GM18909 (cell line): ENCODE data around the gene PCDH15.
"Not testable (repeated sequence)": the region's sequence is repeated elsewhere in the genome, so short reads cannot be mapped to it uniquely, and the experiment has no call there.

Experiments
- ATAC-seq: cut with Tn5 transposase; IDR thresholded peaks from one replicate; pipeline ENCODE4 v1.9.1; 2021; ENCODE audit warnings: mild to moderate bottlenecking; ENCODE audit not compliant: unreplicated experiment, poor library complexity

The PCDH15 gene

DNA sequence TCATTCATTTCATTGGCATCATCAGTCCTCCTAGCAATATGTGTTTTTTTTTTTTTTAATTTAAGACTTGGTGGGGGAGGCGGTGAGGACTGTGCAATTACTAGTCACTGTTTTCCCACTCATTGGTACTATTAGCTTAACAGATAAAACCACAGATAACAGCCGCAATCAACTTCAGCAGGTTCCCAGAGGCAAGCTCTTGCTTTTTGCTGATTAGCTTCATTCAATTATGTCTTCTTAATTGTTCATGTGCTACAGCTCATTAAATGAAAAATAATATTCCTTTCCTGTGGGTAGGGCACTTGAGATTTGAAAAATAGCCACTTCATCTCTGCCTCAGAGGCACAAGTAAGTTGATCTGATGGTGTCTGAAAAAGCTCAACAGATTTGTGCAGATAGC lies 215.5 kb downstream of the PCDH15 start:
- ATAC-seq: no peak

DNA sequence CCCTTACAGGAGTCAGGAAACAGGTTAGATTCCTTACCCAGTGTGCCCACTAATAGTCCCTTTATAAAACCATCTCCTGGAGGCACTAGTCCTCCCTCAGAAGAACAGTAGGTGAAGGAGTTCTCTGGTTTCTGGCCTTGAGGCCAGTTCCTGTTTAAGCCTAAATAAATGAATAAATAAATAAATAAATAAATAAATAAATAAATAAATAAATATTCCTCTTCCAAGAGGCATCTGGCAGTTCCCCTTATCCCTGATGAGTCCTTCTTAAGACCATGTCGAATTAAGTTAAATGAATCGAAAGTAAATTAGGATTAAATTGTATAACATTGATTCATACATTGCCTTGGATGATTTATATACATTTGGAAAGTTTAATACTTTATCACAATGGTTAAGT lies 223.3 kb downstream of the PCDH15 start:
- ATAC-seq: no peak

DNA sequence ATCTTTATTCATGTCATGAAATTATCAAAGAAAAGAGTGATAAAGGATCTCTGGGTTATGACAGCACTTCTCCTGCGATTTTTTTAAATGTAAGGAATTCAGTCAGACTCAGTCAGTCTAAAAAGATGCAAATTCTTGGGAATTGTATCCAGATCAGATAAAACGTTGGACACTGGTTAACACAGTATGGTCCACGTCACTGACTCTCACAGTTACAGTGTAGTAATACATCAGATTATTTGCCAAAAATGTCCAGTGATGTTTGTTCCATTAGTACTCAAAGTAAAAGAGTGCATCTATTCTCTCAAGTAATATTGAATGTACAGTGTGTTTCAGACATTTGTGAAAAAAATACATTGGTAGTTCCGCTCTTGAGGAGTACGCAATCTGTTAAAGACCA lies 224.5 kb downstream of the PCDH15 start:
- ATAC-seq: no peak

DNA sequence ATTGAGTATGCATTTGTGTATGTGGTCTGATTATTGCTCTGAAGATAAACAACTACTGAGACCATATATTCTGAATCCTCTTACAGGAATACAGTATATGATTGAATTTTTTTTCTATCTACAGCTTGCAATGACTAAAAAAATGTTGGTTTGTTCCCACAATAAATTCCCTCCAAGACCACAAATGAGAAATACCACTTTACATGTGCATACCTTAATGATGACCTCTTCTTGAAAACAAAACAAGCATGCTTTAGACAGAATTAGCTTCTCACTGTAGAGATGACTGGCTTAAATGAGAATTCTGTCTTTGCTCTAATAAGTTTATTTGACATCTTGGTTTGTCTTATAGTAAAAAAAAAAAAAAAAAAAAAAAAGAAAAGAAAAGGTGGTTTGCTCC lies 241.5 kb downstream of the PCDH15 start:
- no peak for ATAC-seq

DNA sequence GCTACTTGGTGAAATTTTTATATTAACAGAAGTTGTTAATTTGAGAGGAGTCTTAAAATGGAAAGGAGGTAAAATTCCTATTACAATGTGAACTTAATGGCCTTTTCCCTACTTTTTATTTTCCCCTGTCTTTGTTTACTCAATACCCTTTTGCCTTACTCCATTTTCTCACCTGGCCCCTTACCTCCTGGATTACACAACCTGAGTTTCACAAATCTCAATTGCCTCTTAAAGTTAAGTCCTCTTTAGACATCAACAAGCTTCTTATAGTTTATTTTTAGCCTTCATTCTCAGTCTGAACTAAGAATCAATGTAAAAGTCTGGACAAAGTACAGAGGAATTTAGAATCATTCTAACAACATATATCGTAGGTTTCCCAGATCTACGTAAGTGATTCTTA lies 247.0 kb downstream of the PCDH15 start:
- no peak for ATAC-seq

GRCh38 chr10:54550016-54550415 lies 251.0 kb downstream of the PCDH15 start:
- no peak for ATAC-seq

DNA sequence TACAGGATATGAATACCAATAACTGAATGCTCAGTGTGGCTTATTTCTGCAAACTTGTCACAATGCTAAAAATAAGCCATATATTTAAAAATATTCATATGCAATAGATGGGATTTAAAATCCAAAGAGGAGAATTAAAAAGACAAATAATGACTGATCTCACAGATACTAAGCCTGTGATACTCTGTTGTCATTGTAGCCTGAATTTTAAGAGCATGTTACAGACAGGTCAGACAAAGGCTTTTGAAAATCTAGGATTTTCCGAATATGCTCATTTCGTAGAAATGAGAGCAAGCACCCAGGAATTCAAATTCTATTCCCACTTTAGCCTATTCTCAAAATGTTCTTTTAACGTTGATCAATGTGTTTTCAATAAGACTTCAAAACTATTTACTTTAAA lies 269.7 kb downstream of the PCDH15 start:
- no peak for ATAC-seq

- ATAC-seq: no peak
Observed at GRCh38 chr10:54530299-54530698, 270.7 kb downstream of the PCDH15 start.

GRCh38 chr10:54525816-54526215 lies 275.2 kb downstream of the PCDH15 start:
- no peak for ATAC-seq

DNA sequence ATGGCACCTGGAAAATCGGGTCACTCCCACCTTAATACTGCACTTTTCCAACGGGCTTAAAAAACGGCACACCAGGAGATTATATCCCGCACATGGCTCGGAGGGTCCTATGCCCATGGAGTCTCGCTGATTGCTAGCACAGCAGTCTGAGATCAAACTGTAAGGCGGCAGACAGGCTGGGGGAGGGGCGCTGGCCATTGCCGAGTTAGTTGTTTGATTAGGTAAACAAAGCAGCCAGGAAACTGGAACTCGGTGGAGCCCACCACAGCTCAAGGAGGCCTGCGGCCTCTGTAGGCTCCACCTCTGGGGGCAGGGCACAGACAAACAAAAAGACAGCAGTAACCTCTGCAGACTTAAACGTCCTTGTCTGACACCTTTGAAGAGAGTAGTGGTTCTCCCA lies 285.8 kb downstream of the PCDH15 start:
- not testable (repeated sequence) for ATAC-seq

DNA sequence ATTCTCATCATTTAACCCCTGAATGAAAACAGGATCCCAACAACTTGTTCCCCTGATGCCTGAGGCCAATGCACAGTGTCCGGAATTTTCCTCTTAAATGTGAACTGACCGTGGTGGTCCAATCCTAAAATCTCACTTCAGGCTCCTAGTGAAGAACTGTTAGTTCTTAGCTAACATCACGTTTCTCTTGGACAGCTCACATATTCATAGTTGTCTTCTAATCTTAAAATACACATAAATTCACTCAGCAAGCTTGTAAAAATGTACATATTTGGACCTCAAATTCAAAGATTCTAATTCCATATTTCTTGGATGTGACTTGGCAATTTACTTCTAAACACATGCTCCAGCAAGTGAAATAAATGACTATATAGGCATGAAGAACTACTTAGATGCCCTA lies 297.2 kb downstream of the PCDH15 start:
- no peak for ATAC-seq

DNA sequence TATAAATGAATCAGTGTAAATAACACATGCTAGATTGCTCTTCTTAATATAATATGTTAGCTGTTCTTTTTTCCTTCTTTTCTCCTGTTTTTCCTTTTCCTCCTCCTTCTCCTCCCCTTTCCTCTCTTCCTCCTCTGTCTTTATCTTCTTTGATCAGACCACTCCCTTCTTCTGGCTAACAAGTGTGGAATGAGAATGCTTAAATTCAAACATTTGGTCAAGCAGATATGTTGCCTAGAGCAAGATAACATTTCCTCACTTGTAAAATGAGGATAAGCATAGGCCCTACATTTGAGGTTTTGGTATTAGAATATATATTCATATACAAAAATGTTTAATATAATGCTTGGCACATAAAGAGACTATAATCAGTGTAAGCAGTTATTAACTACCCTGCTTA lies 299.1 kb downstream of the PCDH15 start:
- ATAC-seq: no peak

DNA sequence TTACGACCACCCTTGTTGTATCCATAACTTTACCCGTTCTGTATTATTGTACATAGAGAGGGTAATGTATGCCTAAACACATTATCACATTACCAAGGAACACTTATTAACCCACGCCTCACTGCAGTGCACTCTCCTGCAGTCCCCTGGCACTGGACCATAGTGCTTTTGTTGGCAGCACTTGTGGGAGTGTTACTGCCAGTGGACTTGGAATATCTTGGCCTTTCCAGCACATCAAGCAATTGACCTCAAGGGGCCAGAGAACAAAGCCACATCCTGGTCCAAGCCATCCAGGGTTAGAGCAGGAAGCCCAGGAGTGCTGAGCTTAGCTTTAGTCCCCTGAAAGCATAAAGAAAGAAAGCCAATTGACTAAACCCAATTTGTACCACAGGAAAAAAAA lies 304.2 kb downstream of the PCDH15 start:
- ATAC-seq: no peak

DNA sequence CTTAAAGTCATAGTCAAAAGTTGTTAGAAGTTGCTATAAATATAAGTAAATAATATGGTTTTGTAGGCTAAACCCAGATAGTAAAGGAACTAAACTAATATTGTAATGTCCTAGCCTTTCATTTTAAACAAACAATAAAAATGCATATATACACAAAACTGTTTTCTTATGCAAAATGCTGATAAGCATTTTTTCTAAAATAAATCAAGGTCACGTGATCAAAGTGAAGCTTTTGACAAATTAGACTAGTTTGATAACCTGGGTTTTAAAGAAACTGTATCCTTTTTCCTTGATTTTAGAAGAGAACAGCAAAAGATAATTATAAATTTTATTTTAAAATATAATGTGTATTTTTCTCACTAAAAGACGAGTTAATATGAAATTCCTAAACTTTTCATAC lies 313.3 kb downstream of the PCDH15 start:
- no peak for ATAC-seq

DNA sequence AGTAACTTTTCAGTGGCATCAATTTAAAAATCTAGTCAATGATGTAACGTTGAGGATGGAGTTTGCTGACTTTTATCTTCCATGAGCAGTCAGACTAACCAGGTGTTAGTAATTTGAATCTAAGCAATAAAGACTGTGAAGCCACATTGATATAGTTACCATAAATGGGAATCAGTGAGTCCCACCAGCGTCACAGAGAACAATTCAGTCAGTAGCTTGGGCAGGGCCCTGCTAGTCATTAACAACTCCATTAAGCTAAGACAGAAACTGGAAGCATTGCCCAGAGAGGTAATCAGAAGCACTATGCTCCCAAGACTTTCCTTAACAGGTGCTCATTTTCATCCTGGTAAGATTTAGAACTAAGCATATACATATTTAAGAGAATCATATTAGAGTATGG lies 315.1 kb downstream of the PCDH15 start:
- no peak for ATAC-seq

DNA sequence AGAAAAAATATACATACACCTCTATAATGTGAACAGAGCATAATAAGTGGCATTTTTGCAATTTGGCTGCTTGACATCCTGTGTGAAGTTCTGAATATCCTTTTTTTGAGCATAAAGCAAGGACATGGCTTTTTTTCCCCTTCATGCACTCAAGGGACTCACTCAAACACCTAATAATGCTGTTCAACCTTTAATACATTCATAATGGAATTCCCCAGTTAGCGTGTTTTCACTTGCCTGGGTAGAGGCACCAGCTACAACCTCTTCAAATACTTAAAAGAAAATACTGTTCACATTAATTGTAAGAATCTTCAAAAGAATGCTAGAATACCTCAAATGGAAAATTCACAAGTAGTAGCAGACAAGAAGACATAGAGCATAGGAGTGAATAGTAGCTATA lies 316.8 kb downstream of the PCDH15 start:
- no peak for ATAC-seq

DNA sequence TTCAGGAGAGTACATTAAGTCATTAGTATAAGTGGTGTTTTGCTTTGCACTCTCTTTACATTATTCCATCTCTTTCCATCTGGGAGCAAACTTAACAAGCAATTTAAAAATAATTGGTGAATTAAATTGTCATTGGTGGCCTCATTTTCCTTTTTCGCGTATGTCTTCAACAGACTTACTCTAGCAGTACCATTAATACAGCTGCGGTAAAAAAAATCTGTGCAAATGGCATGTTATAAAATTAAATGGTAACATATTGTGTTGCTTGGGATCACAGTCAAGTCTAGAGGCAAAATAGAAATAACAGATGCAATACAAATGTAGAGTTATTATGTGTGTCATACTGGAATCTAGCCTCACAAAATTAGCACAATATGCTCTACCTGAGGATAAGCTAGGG lies 322.4 kb downstream of the PCDH15 start:
- no peak for ATAC-seq

DNA sequence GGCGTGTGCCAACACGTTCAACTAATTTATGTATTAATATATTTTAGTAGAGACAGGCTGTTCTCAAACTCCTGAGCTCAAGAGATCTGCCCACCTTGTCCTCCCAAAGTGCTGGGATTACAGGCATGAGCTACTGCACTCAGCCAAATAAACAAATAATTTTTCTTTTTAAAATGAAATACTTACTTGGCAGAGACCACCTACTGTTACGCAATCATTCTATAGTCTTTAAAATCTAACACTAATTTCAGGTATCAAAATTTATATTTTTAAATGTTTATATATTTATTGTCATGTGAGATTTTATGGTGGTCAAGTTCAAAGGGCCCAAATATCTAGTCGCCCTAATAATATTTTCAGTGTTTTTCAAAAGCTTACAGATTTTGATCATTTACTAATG lies 323.3 kb downstream of the PCDH15 start:
- no peak for ATAC-seq

- ATAC-seq: no peak
Observed at GRCh38 chr10:54470324-54470631, 330.8 kb downstream of the PCDH15 start.

DNA sequence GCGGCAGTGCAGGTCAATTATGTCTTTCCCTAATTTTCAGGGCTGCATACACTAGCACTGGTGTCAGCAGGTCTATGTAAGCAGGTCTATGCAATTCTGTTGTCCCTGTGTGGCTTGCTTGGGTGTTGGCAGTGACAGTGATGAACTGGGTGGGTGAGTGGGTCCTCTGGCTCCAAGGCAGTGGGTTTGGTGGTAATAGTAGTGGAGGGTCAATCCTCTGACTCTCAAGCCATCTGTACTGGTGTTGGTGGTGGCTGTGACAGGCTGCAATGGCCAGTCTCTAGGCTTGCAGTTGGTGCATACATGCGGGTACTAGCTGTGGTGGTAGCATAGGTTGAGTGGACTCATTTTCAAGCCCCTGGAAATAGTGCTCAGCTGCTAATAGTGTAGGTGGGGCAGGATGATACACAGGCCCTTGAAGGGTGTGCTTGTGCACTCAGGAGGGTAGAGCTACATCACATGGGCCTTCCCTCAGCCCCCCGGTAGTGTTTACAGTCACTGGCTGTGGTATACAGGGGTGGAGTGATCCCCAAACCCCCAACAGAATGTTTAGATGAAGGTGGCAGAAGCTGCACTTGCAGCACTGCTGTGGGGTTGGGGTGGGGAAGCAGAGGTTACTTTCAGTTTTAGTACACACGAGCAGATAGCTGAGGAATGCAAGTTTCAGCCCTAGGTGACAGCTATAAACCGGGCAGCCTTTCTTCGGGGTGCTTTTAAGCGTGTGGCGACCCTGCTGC lies 331.3 kb downstream of the PCDH15 start:
- ATAC-seq: no peak

DNA sequence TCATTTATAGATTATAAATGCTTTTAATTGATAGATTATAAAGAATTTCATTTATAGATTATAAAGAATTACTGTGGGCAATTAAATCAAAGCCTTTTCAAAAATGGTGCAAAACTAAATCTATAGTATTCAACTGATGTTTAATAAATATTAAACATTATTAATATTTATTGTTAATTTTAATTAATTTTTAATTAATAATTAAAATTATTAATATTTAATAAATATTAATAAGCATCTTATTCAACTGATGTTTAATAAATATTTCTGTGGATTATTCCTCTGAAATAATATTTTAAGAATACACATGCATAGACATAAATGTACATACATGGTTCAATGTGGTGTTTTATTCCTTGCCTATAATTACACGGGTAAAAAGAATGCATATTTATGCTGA lies 346.8 kb downstream of the PCDH15 start:
- ATAC-seq: no peak

GRCh38 chr10:54449056-54449455 lies 352.0 kb downstream of the PCDH15 start:
- ATAC-seq: no peak

DNA sequence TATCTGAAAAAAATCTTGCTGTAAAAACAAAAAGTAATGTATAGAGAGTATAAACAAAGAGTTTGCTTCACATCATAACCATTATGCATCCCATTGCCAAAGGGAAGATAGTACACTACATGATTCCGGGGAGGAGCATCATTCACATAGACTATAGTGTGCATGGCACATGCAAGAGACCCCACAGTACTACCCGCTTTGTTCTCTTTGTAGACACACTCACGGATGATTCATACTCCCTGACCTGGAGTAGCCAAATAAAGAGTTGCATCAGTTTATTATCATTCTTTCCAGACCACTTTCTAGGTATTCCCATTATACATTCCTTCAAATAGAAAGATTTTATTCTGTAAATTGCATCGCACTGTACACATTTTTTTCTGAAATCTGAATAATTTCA lies 356.9 kb downstream of the PCDH15 start:
- no peak for ATAC-seq
